ENCODE data around the gene SUCLG2. TPM values are rescaled to one million over a fixed set of nuclear protein-coding genes. Genes with fewer than 3 reads are reported as not detected.

Gene SUCLG2
- total and polyA plus RNA-seq, 9 of the 15 experiments (the other 6 are each of a cell fraction or from before 2014, with no cell fraction given): 10.1 to 41.4 (median 29.0) TPM

DNA sequence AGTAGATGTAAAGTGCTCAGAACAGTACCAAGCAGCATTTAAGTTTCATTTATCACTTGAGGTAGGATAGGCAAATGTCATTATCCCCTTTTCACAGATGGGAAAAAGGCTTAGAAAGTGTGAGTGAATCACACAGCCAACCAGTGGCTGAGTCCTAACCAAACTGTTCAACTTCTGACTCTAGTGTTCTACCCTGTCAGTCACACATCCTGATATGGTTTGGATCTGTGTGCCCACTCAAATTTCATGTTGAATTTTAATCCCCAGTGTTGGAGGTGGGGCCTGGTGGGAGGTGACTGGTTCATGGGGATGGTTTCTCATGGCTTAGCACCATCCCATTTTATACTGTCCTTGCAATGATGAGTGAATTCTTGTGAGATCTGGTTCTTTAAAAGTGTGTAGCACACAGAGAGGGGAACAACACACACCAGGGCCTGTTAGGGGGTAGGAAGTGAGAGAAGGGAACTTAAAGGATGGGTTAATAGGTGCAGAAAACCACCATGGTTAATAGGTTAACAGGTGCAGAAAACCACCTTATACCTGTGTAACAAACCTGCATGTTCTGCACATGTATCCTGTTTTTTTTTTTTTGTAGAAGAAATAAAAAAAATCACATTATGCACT is 304.7 kb downstream of the SUCLG2 start:
- FAIRE-seq: no peak
- H3K4me1 ChIP-seq (replicated peaks in 1 of 2; ENCODE audit: control insufficient read depth in 2 of 2, insufficient read depth in 2 of 2, low read length in 2 of 2): no peaks in the 10 kb centered on the region
- DNase-seq (ENCODE audit: extremely low read depth in 1 of 4, low spot score in 3 of 4): no peak
- BruUV-seq (replicated peaks): no TSS peak
- H3K4me2 ChIP-seq (ENCODE audit: insufficient read depth, low read length): no peak overlapping the region
- H3K79me2 ChIP-seq (ENCODE audit: control insufficient read depth, insufficient read depth, low read length): no peaks in the 10 kb centered on the region
- ChIA-PET CTCF (ENCODE audit: low intra/inter-chr PET ratio) (no interaction called here), POLR2A (no interaction called here)
- no peak overlapping the region for H3K27ac ChIP-seq (ENCODE audit: extremely low read depth, low read depth, low read length)
- in situ Hi-C loops (cut with MboI): loop anchor here (25.0 kb wide), 1 partner anchor 1538 kb away; no protein-coding TSS in a partner anchor
- intact Hi-C loops (cut with micrococcal nuclease): no loop called here
- no peaks in the 10 kb centered on the region for H3K36me3 ChIP-seq (ENCODE audit: control insufficient read depth, insufficient read depth, low read length)
- H4K20me1 ChIP-seq (replicated peaks; ENCODE audit: control insufficient read depth, insufficient read depth, low read length): no peaks in the 10 kb centered on the region
- no peaks in the 10 kb centered on the region for H3K9me1 ChIP-seq (ENCODE audit: control insufficient read depth, insufficient read depth, low read length)
- H2AFZ ChIP-seq (ENCODE audit: low read depth, low read length): no peak overlapping the region
- ATAC-seq: no peak
- no peak overlapping the region for H3K4me3 ChIP-seq
- no peaks in the 10 kb centered on the region for H3K27me3 ChIP-seq (ENCODE audit: control insufficient read depth in 2 of 2, insufficient read depth in 2 of 2, low read length in 2 of 2)
- no peak overlapping the region for H3K9ac ChIP-seq (ENCODE audit: insufficient read depth in 1 of 2, low read depth in 2 of 2, low read length in 2 of 2)
- no peaks in the 10 kb centered on the region for H3K9me3 ChIP-seq (replicated peaks; ENCODE audit: control insufficient read depth, insufficient read depth, low read depth, low read length)
- no peak for TF ChIP-seq ETV6 (IDR thresholded peaks at IDR 0.05; ENCODE audit: borderline replicate concordance in 1 of 2, low read depth in 2 of 2, low read length in 1 of 2)
- no peak for TF ChIP-seq ETV6 (CRISPR knock-in tag; IDR thresholded peaks at IDR 0.05; ENCODE audit: borderline replicate concordance)
- TF ChIP-seq MEIS2 (IDR thresholded peaks at IDR 0.05; ENCODE audit: partially characterized antibody): no peak
- TF ChIP-seq MBD1 (CRISPR knock-in tag; IDR thresholded peaks at IDR 0.05): no peak
- no peak for TF ChIP-seq RAD51 (IDR thresholded peaks at IDR 0.05; ENCODE audit: borderline replicate concordance, low read depth)
- TF ChIP-seq ARID2 (IDR thresholded peaks at IDR 0.05): no peak
- no peak for TF ChIP-seq FOS (IDR thresholded peaks at IDR 0.05; ENCODE audit: extremely low read depth, insufficient read length)
- TF ChIP-seq NR2F6 (CRISPR knock-in tag; IDR thresholded peaks at IDR 0.05): no peak
- TF ChIP-seq GTF3C2 (IDR thresholded peaks at IDR 0.05; ENCODE audit: borderline replicate concordance, extremely low read depth, insufficient read length): no peak
- TF ChIP-seq HOMEZ (CRISPR knock-in tag; IDR thresholded peaks at IDR 0.05): no peak
- TF ChIP-seq NR3C1 (CRISPR knock-in tag; IDR thresholded peaks at IDR 0.05): no peak
- TF ChIP-seq RBM25 (IDR thresholded peaks at IDR 0.05; ENCODE audit: low read depth, low read length, severe bottlenecking): no peak
- TF ChIP-seq ARNT (IDR thresholded peaks at IDR 0.05): no peak
- TF ChIP-seq ZNF449 (CRISPR knock-in tag; IDR thresholded peaks at IDR 0.05): no peak
- no peak for TF ChIP-seq XRCC3 (IDR thresholded peaks at IDR 0.05)

Measured in K562 (cell line).